HG03469 (cell line): ENCODE results near the gene COL6A2.

Source experiments
- ATAC-seq: cut with Tn5 transposase; IDR thresholded peaks from one replicate; pipeline ENCODE4 v1.9.1; 2021; ENCODE audit warnings: mild to moderate bottlenecking, moderate library complexity, moderate number of reproducible peaks; ENCODE audit not compliant: unreplicated experiment

COL6A2 gene

GRCh38 chr21:46122758-46123683 lies 25.1 kb downstream of the COL6A2 start:
- ATAC-seq, result no peak

- no peak for ATAC-seq
Measured at GRCh38 chr21:46124083-46124925, 26.4 kb downstream of the COL6A2 start.

GRCh38 chr21:46124926-46125845 lies 27.3 kb downstream of the COL6A2 start:
- ATAC-seq, result no peak

GRCh38 chr21:46125846-46126301 lies 28.0 kb downstream of the COL6A2 start:
- ATAC-seq, result no peak

- ATAC-seq, result no peak
Measured at GRCh38 chr21:46126309-46127238, 28.7 kb downstream of the COL6A2 start.

GRCh38 chr21:46127239-46128105 lies 29.6 kb downstream of the COL6A2 start:
- no peak for ATAC-seq

- no peak for ATAC-seq
Measured at GRCh38 chr21:46128106-46128932, 30.4 kb downstream of the COL6A2 start.

- no peak for ATAC-seq
Measured at GRCh38 chr21:46128933-46129571, 31.1 kb downstream of the COL6A2 start.

- no peak for ATAC-seq
Measured at GRCh38 chr21:46129846-46130651, 32.1 kb downstream of the COL6A2 start.

GRCh38 chr21:46130831-46131587 lies 33.1 kb downstream of the COL6A2 start:
- no peak for ATAC-seq

- no peak for ATAC-seq
Measured at GRCh38 chr21:46131588-46131837, 33.6 kb downstream of the COL6A2 start.

GRCh38 chr21:46131838-46132651 lies 34.1 kb downstream of the COL6A2 start:
- no peak for ATAC-seq

GRCh38 chr21:46135782-46136395 lies 38.0 kb downstream of the COL6A2 start:
- no peak for ATAC-seq

- ATAC-seq, result no peak
Measured at GRCh38 chr21:46136739-46137349, 38.9 kb downstream of the COL6A2 start.
